CD14-positive monocyte (primary cell): ENCODE data around the gene SLC66A2. TPM values are rescaled to one million over a fixed set of nuclear protein-coding genes. Genes with fewer than 3 reads are reported as not detected.

ENCODE experiments used
- DNase-seq, 3 donors: peaks; one replicate each; pipeline ENCODE4 v3.0.0-alpha.2; 2011 to 2022
- H2AFZ ChIP-seq: 2 replicates; pipeline ENCODE4 v1.6.0; 2012; ENCODE audit warnings: mild to moderate bottlenecking, low read depth, low read length, inconsistent platforms; ENCODE audit not compliant: insufficient read depth, poor library complexity, severe bottlenecking
- H3K27ac ChIP-seq, 2 donors: 1 replicate in 1 of 2; 2 replicates in 1 of 2; pipeline ENCODE4 v1.5.1; 2012 to 2013; ENCODE audit warnings: low read length in 2 of 2, control low read depth in 1 of 2, inconsistent platforms in 1 of 2, low read depth in 1 of 2, mild to moderate bottlenecking in 1 of 2
- H3K27me3 ChIP-seq, 2 donors: one replicate each; pipeline versions ENCODE4 v1.6.0 to v1.6.1; 2011 to 2013; ENCODE audit warnings: low read length in 2 of 2; ENCODE audit not compliant: control insufficient read depth in 2 of 2, insufficient read depth in 2 of 2
- H3K36me3 ChIP-seq, 2 donors: replicated peaks in 1 of 2; 1 replicate in 1 of 2; 2 replicates in 1 of 2; pipeline versions ENCODE4 v1.5.1 to v1.6.1; 2012 to 2013; ENCODE audit warnings: low read length in 2 of 2, control low read depth in 1 of 2, inconsistent platforms in 1 of 2, mild to moderate bottlenecking in 1 of 2; ENCODE audit not compliant: insufficient read depth in 2 of 2, control insufficient read depth in 1 of 2
- H3K4me1 ChIP-seq, 2 donors: 1 replicate in 1 of 2; 2 replicates in 1 of 2; pipeline versions ENCODE4 v1.5.1 to v1.6.1; 2012 to 2013; ENCODE audit warnings: low read length in 2 of 2, control low read depth in 1 of 2, inconsistent platforms in 1 of 2, mild to moderate bottlenecking in 1 of 2, moderate library complexity in 1 of 2; ENCODE audit not compliant: insufficient read depth in 2 of 2, control insufficient read depth in 1 of 2
- H3K4me2 ChIP-seq: replicated peaks from 2 replicates; pipeline ENCODE3; 2012; ENCODE audit warnings: low read length, moderate library complexity, mild to moderate bottlenecking; ENCODE audit not compliant: poor library complexity, severe bottlenecking; ENCODE audit errors: extremely low read depth
- H3K4me3 ChIP-seq, 3 experiments: fragments of 200-600 bp in 1 of 3; sonication (generic) in 1 of 3; replicated peaks in 1 of 3; 1 replicate in 2 of 3; 2 replicates in 1 of 3; pipeline ENCODE4 v1.5.1; 2011 to 2013; ENCODE audit warnings: low read length in 3 of 3, mild to moderate bottlenecking in 3 of 3, control low read depth in 2 of 3, low read depth in 2 of 3, inconsistent platforms in 1 of 3, moderate library complexity in 1 of 3
- H3K79me2 ChIP-seq: 2 replicates; pipeline ENCODE4 v1.6.0; 2012; ENCODE audit warnings: mild to moderate bottlenecking, control low read depth, inconsistent platforms, low read length, moderate library complexity; ENCODE audit not compliant: insufficient read depth
- H3K9ac ChIP-seq: 2 replicates; pipeline ENCODE4 v1.6.0; 2017; ENCODE audit warnings: low read length, mild to moderate bottlenecking; ENCODE audit not compliant: insufficient read depth, poor library complexity, severe bottlenecking
- H3K9me3 ChIP-seq, 2 donors: replicated peaks in 1 of 2; 1 replicate in 1 of 2; 2 replicates in 1 of 2; pipeline versions ENCODE4 v1.5.1 to v1.6.1; 2012 to 2013; ENCODE audit warnings: low read length in 2 of 2, control low read depth in 1 of 2; ENCODE audit not compliant: control insufficient read depth in 1 of 2, insufficient read depth in 1 of 2
- H4K20me1 ChIP-seq: 2 replicates; pipeline ENCODE4 v1.6.0; 2012; ENCODE audit warnings: mild to moderate bottlenecking, low read length, control low read depth, moderate library complexity; ENCODE audit not compliant: insufficient read depth
- H3K27ac Mint-ChIP-seq, 7 donors: one replicate each; pipeline ENCODE4 v1.8.0; 2020; ENCODE audit warnings: mild to moderate bottlenecking in 7 of 7, mixed read lengths in 7 of 7, moderate library complexity in 6 of 7, inconsistent platforms in 2 of 7
- H3K27me3 Mint-ChIP-seq, 3 donors: one replicate each; pipeline ENCODE4 v1.8.0; 2021 to 2022; ENCODE audit warnings: low read depth in 3 of 3, mild to moderate bottlenecking in 3 of 3, mixed read lengths in 3 of 3, moderate library complexity in 3 of 3, inconsistent platforms in 1 of 3
- H3K36me3 Mint-ChIP-seq, 2 donors: one replicate each; pipeline ENCODE4 v1.8.0; 2020; ENCODE audit warnings: mixed read lengths in 2 of 2, inconsistent platforms in 1 of 2, mild to moderate bottlenecking in 1 of 2
- H3K4me1 Mint-ChIP-seq: one replicate; pipeline ENCODE4 v1.8.0; 2020; ENCODE audit warnings: mild to moderate bottlenecking, mixed read lengths
- H3K4me3 Mint-ChIP-seq, 2 donors: one replicate each; pipeline ENCODE4 v1.8.0; 2020; ENCODE audit warnings: mild to moderate bottlenecking in 2 of 2, mixed read lengths in 2 of 2, moderate library complexity in 1 of 2
- H3K9me3 Mint-ChIP-seq, 7 donors: one replicate each; pipeline ENCODE4 v1.8.0; 2020 to 2022; ENCODE audit warnings: mixed read lengths in 7 of 7, mild to moderate bottlenecking in 6 of 7, moderate library complexity in 6 of 7, inconsistent platforms in 2 of 7
- WGBS: methylation state at CpG from one replicate; pipeline ENCODE4 v1.1.5; 2013; ENCODE audit warnings: missing lambda C conversion rate; ENCODE audit not compliant: insufficient coverage; 5-methylcytosine and 5-hydroxymethylcytosine counted together
- intact Hi-C, 2 donors: fragments of 100-400 bp; cut with micrococcal nuclease; formaldehyde crosslinking; loops; one replicate each; pipeline versions ENCODE4 v1.15.0 to v1.15.1; 2023
- polyA plus RNA-seq, 3 donors: library from polyadenylated mRNA; depleted of rRNA in 1 of 3; unstranded in 2 of 3; stranded (reverse) in 1 of 3; fragments of 300-500 nt in 2 of 3; fragments of >200 nt in 1 of 3; fragmentation: Illumina TruSeq in 2 of 3; gene quantifications; 1 replicate in 2 of 3; 2 replicates in 1 of 3; pipeline ENCODE4 v1.2.3, GENCODE V29; 2012 to 2021
- TF ChIP-seq, protein P1 (sequence below): fragments of 200-600 bp; IDR thresholded peaks from one replicate; pipeline ENCODE4 v1.8.0; 2022; ENCODE audit warnings: antibody characterized with exemption, mild to moderate bottlenecking

Gene SLC66A2
- polyA plus RNA-seq, 3 donors, result 26.8 to 42.6 (median 33.8) TPM

DNA sequence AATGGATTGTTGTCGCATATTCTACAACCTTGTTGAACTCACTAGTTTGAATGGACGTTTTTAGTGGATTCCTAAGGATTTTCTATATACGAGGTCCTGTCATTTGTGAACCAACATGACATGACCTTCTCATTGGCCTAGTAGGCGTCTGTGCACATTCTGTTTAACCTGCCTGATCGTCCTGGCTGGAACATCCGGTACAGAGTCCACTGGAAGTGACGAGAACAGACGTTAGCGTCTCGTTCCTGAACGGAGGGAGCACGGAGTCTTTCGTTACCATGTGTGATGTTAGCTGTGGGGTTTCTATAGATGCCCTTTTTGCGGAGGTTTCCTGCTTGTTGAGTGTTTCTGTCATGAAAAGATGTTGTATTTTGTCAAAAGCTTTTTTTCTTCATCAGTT, 61.9 kb downstream of the SLC66A2 start:
- Histone ChIP-seq H3K9me3 (peaks cover 54 to 88% of the 10 kb centered on the region in 2 donors), H2AFZ (no peak overlapping the region), H3K27me3 (no peaks in the 10 kb centered on the region), H3K4me2 (no peak overlapping the region), H3K4me1 (no peaks in the 10 kb centered on the region), H3K36me3 (no peaks in the 10 kb centered on the region), H3K79me2 (no peaks in the 10 kb centered on the region), H3K9ac (no peak overlapping the region), H3K4me3 (no peak overlapping the region), H3K27ac (no peak overlapping the region), H4K20me1 (no peaks in the 10 kb centered on the region)
- Mint-ChIP-seq H3K27ac (no peak overlapping the region), H3K4me3 (no peak overlapping the region), H3K27me3 (peaks cover 0 to 6% (median 0%) of the 10 kb centered on the region in 3 donors), H3K36me3 (no peaks in the 10 kb centered on the region), H3K4me1 (no peaks in the 10 kb centered on the region), H3K9me3 (peaks cover 61 to 84% (median 81%) of the 10 kb centered on the region in 7 donors)
- intact Hi-C loops, result no loop called here
- no peak for DNase-seq
- over 99% methylated on average over 10 of the region's 14 CpGs for WGBS
- TF ChIP-seq, protein P1, sequence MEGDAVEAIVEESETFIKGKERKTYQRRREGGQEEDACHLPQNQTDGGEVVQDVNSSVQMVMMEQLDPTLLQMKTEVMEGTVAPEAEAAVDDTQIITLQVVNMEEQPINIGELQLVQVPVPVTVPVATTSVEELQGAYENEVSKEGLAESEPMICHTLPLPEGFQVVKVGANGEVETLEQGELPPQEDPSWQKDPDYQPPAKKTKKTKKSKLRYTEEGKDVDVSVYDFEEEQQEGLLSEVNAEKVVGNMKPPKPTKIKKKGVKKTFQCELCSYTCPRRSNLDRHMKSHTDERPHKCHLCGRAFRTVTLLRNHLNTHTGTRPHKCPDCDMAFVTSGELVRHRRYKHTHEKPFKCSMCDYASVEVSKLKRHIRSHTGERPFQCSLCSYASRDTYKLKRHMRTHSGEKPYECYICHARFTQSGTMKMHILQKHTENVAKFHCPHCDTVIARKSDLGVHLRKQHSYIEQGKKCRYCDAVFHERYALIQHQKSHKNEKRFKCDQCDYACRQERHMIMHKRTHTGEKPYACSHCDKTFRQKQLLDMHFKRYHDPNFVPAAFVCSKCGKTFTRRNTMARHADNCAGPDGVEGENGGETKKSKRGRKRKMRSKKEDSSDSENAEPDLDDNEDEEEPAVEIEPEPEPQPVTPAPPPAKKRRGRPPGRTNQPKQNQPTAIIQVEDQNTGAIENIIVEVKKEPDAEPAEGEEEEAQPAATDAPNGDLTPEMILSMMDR, result no peak

- peaks cover 0 to 4% (median 0%) of the 10 kb centered on the region in 3 donors for H3K27me3 Mint-ChIP-seq
- peaks cover 70 to 88% of the 10 kb centered on the region in 2 donors for H3K9me3 ChIP-seq
- no peak overlapping the region for H3K27ac ChIP-seq
- H3K4me1 ChIP-seq, result no peaks in the 10 kb centered on the region
- H3K9me3 Mint-ChIP-seq, result peaks cover 59 to 84% (median 81%) of the 10 kb centered on the region in 7 donors
- no peaks in the 10 kb centered on the region for H3K36me3 Mint-ChIP-seq
- H3K27ac Mint-ChIP-seq, result no peak overlapping the region
- H3K4me2 ChIP-seq, result no peak overlapping the region
- 94% methylated on average over 10 of the region's 16 CpGs for WGBS
- H3K4me1 Mint-ChIP-seq, result no peaks in the 10 kb centered on the region
- TF ChIP-seq, protein P1, result no peak
- H3K4me3 ChIP-seq, result peak overlapping the region in 1 of 3 experiments; percentile 3
- no peak overlapping the region for H3K4me3 Mint-ChIP-seq
- no peaks in the 10 kb centered on the region for H3K36me3 ChIP-seq
- no peaks in the 10 kb centered on the region for H3K27me3 ChIP-seq
- no peaks in the 10 kb centered on the region for H3K79me2 ChIP-seq
- intact Hi-C loops, result no loop called here
- no peak overlapping the region for H3K9ac ChIP-seq
- H4K20me1 ChIP-seq, result no peaks in the 10 kb centered on the region
- no peak for DNase-seq
- no peak overlapping the region for H2AFZ ChIP-seq
Measured at GRCh38 chr18:79888016-79888415, 63.4 kb downstream of the SLC66A2 start.
